Endothelial cell of umbilical vein (primary cell): ENCODE measurements around the gene B3GAT2. TPM values are rescaled to one million over a fixed set of nuclear protein-coding genes. Genes with fewer than 3 reads are reported as not detected.

ENCODE experiments used
- BruUV-seq: library from RNA; stranded (reverse); fragments of 400-500 nt; replicated peaks from 2 replicates; lab custom pipeline; 2021; lab: Mats Ljungman, UMichigan
- CTCF ChIA-PET: fragments of 300-600, 350-600 bp; sonication (Branson Sonifier 250); formaldehyde crosslinking; loops from one replicate; lab custom pipeline; 2021; ENCODE audit warnings: antibody characterized with exemption, inconsistent platforms; lab: Charles Lee
- POLR2A ChIA-PET: fragments of 300-600, 350-600 bp; sonication (Branson Sonifier 250); formaldehyde crosslinking; loops from one replicate; lab custom pipeline; 2021; ENCODE audit warnings: antibody characterized with exemption, inconsistent platforms; lab: Charles Lee
- DNase-seq: peaks from one replicate; pipeline ENCODE4 v3.0.0-alpha.2; 2011; ENCODE audit warnings: low read depth, low spot score
- FAIRE-seq: peaks from 2 replicates; lab custom pipeline; 2011; peaks lifted over from hg19 to GRCh38; lab: Jason Lieb, UNC
- H2AFZ ChIP-seq: 2 replicates; pipeline ENCODE4 v1.6.0; 2012; ENCODE audit warnings: low read depth, low read length, control low read depth, inconsistent platforms
- H3K27ac ChIP-seq: 2 replicates; pipeline ENCODE4 v1.5.1; 2011; ENCODE audit warnings: low read depth, mild to moderate bottlenecking, control low read depth, low read length, moderate library complexity; ENCODE audit not compliant: insufficient read depth
- H3K27me3 ChIP-seq, 2 experiments: 2 replicates each; pipeline versions ENCODE4 v1.6.0 to v1.6.1; 2011; ENCODE audit warnings: low read length in 2 of 2, mixed read lengths in 1 of 2; ENCODE audit not compliant: control insufficient read depth in 2 of 2, insufficient read depth in 2 of 2
- H3K36me3 ChIP-seq, 2 experiments: 2 replicates in 1 of 2; 3 replicates in 1 of 2; pipeline ENCODE4 v1.5.1; 2011; ENCODE audit warnings: low read length in 2 of 2, mild to moderate bottlenecking in 1 of 2, moderate library complexity in 1 of 2; ENCODE audit not compliant: control insufficient read depth in 2 of 2, insufficient read depth in 2 of 2; ENCODE audit errors: extremely low read depth in 1 of 2
- H3K4me1 ChIP-seq: 3 replicates; pipeline ENCODE4 v1.5.1; 2011; ENCODE audit warnings: mild to moderate bottlenecking, low read length; ENCODE audit not compliant: control insufficient read depth, insufficient read depth; ENCODE audit errors: extremely low read depth
- H3K4me2 ChIP-seq: 2 replicates; pipeline ENCODE4 v1.6.1; 2011; ENCODE audit warnings: low read length, control low read depth, mixed read lengths; ENCODE audit not compliant: insufficient read depth
- H3K4me3 ChIP-seq, 3 experiments: fragments of 200-600 bp in 1 of 3; sonication (generic), shearing (Covaris generic) in 1 of 3; replicated peaks in 1 of 3; 2 replicates each; pipeline ENCODE4 v1.5.1; 2011 to 2016; ENCODE audit warnings: control low read depth in 3 of 3, low read length in 3 of 3, mild to moderate bottlenecking in 2 of 3, inconsistent platforms in 1 of 3, low read depth in 1 of 3, moderate library complexity in 1 of 3; ENCODE audit not compliant: insufficient read depth in 1 of 3
- H3K79me2 ChIP-seq: 2 replicates; pipeline ENCODE4 v1.6.0; 2012; ENCODE audit warnings: low read length, inconsistent platforms; ENCODE audit not compliant: control insufficient read depth, insufficient read depth
- H3K9ac ChIP-seq: replicated peaks from 2 replicates; pipeline ENCODE3; 2011; ENCODE audit warnings: low read length, control low read depth; ENCODE audit not compliant: insufficient read depth; ENCODE audit errors: extremely low read depth
- H3K9me1 ChIP-seq: replicated peaks from 3 replicates; pipeline ENCODE4 v1.6.0; 2011; ENCODE audit warnings: mild to moderate bottlenecking, low read length; ENCODE audit not compliant: control insufficient read depth, insufficient read depth; ENCODE audit errors: extremely low read depth
- H3K9me3 ChIP-seq: replicated peaks from 2 replicates; pipeline ENCODE4 v1.5.1; 2012; ENCODE audit warnings: low read length, inconsistent platforms; ENCODE audit not compliant: control insufficient read depth, insufficient read depth
- H4K20me1 ChIP-seq: replicated peaks from 2 replicates; pipeline ENCODE3; 2011; ENCODE audit warnings: mild to moderate bottlenecking, low read length; ENCODE audit not compliant: control insufficient read depth, insufficient read depth; ENCODE audit errors: extremely low read depth
- CTCF ChIP-seq, 2 donors: IDR thresholded peaks; 1 replicate in 1 of 2; 2 replicates in 1 of 2; pipeline ENCODE4 v1.5.1; 2011; ENCODE audit warnings: low read length in 2 of 2, mild to moderate bottlenecking in 2 of 2, moderate library complexity in 2 of 2, control low read depth in 1 of 2, inconsistent platforms in 1 of 2, low read depth in 1 of 2; ENCODE audit not compliant: insufficient read depth in 1 of 2; ENCODE audit errors: extremely low read depth in 1 of 2
- EZH2 ChIP-seq: IDR thresholded peaks from 2 replicates; pipeline ENCODE4 v1.6.1; 2012; ENCODE audit warnings: borderline replicate concordance, low read depth, mild to moderate bottlenecking, moderate library complexity, low read length, inconsistent platforms; ENCODE audit not compliant: severe bottlenecking
- FOS ChIP-seq: IDR thresholded peaks from 2 replicates; pipeline ENCODE4 v1.6.1; 2011; ENCODE audit warnings: mild to moderate bottlenecking, low read length, moderate library complexity, borderline replicate concordance; ENCODE audit not compliant: insufficient read depth
- GATA2 ChIP-seq: IDR thresholded peaks from 2 replicates; pipeline ENCODE4 v1.7.0; 2011; ENCODE audit warnings: low read depth, mild to moderate bottlenecking, moderate library complexity, mixed read lengths, low read length; ENCODE audit not compliant: insufficient read length, insufficient read depth
- JUN ChIP-seq: IDR thresholded peaks from 2 replicates; pipeline ENCODE4 v1.6.1; 2011; ENCODE audit warnings: borderline replicate concordance, low read depth; ENCODE audit not compliant: insufficient read length, insufficient read depth
- MYC ChIP-seq: IDR thresholded peaks from one replicate; pipeline ENCODE4 v1.6.1; 2011; ENCODE audit warnings: mild to moderate bottlenecking, low read depth, low read length
- POLR2A ChIP-seq: IDR thresholded peaks from 2 replicates; pipeline ENCODE4 v1.6.1; 2012; ENCODE audit warnings: low read depth, mild to moderate bottlenecking, control low read depth, low read length
- POLR2AphosphoS5 ChIP-seq: IDR thresholded peaks from 2 replicates; pipeline ENCODE4 v1.6.1; 2012; ENCODE audit warnings: low read depth, mild to moderate bottlenecking, control low read depth, low read length, moderate library complexity; ENCODE audit not compliant: insufficient read depth
- dilution Hi-C: fragments of 300-500 bp; cut with MboI; formaldehyde crosslinking; loops from one replicate; pipeline ENCODE4 v1.15.0; 2019; ENCODE audit warnings: low sequenced_read_pairs; ENCODE audit not compliant: extremely low pct_ligation_motif_present
- intact Hi-C: fragments of 100-400 bp; cut with micrococcal nuclease; formaldehyde crosslinking; loops from one replicate; pipeline ENCODE4 v1.10.0; 2022
- polyA plus RNA-seq, 4 experiments: library from polyadenylated mRNA; depleted of rRNA in 3 of 4; stranded (reverse) in 3 of 4; unstranded in 1 of 4; fragments of >200 nt; gene quantifications; 2 replicates each; pipeline versions ENCODE4 v1.2.1 to v1.2.3, GENCODE V29; 2011 to 2012; ENCODE audit warnings: missing spikeins in 1 of 4
- total RNA-seq: library from RNA; stranded (reverse); gene quantifications from 2 replicates; pipeline ENCODE4 v1.2.3, GENCODE V29; 2021
- TF ChIP-seq, protein P1 (sequence below): IDR thresholded peaks from 2 replicates; pipeline ENCODE4 v1.6.1; 2011; ENCODE audit not compliant: insufficient read depth, insufficient read length

Gene B3GAT2
- total and polyA plus RNA-seq, 2 donors (not counting 3 experiments of a cell fraction or from before 2014, with no cell fraction given): not detected

DNA sequence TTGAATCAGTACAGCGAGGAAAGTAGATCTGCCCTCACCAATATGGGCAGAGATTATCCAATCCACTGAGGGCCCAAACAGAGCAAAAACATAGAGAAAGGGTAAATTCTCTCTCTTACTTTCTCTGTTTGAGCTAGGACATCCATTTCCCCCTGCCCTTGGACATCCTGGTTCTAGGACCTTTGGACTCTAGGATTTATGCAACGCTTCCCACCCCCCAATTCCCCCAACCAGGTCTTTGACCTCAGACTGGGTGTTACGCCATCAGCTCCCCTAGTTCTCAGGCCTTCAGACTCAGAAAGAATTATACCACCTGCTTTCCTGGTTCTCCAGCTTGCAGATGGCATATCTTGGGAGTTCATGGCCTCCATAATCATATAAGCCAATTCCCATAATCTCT lies 10.2 kb upstream of the B3GAT2 start:
- no peak for FAIRE-seq
- intact Hi-C loops: no loop called here
- POLR2A ChIA-PET: no interaction called here

More for the DNA sequence above, 10.2 kb upstream of the B3GAT2 start:
- Histone ChIP-seq H3K9me3 (no peaks in the 10 kb centered on the region), H3K9me1 (no peaks in the 10 kb centered on the region), H3K36me3 (no peaks in the 10 kb centered on the region), H3K4me2 (no peak overlapping the region), H3K4me1 (no peaks in the 10 kb centered on the region), H3K27me3 (peaks cover 0 to 1% of the 10 kb centered on the region in 2 experiments), H3K27ac (no peak overlapping the region), H3K9ac (no peak overlapping the region), H3K79me2 (no peaks in the 10 kb centered on the region), H3K4me3 (no peak overlapping the region), H2AFZ (no peak overlapping the region), H4K20me1 (no peaks in the 10 kb centered on the region)
- TF ChIP-seq MYC (no peak), POLR2A (no peak), GATA2 (no peak), POLR2AphosphoS5 (no peak), JUN (no peak), EZH2 (no peak), CTCF (IDR thresholded peaks at IDR 0.05; ENCODE audit: extremely low read depth in 1 of 2, insufficient read depth in 1 of 2, low read depth in 1 of 2, low read length in 2 of 2) (no peak), FOS (no peak)
- TF ChIP-seq, protein P1, sequence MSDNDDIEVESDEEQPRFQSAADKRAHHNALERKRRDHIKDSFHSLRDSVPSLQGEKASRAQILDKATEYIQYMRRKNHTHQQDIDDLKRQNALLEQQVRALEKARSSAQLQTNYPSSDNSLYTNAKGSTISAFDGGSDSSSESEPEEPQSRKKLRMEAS: no peak
- CTCF ChIA-PET: no interaction called here
- no peak for DNase-seq
- no TSS peak for BruUV-seq
- dilution Hi-C loops: no loop called here
